NCI-H2107 treated with DMSO at 0.1 percent for 48 hours (cell line): ENCODE data around the gene ADAMTS18.

Experiments
- DNase-seq: peaks from one replicate; lab custom pipeline; 2025; ENCODE audit not compliant: unreplicated experiment; lab: John Stamatoyannopoulos, UW

The ADAMTS18 gene

DNA sequence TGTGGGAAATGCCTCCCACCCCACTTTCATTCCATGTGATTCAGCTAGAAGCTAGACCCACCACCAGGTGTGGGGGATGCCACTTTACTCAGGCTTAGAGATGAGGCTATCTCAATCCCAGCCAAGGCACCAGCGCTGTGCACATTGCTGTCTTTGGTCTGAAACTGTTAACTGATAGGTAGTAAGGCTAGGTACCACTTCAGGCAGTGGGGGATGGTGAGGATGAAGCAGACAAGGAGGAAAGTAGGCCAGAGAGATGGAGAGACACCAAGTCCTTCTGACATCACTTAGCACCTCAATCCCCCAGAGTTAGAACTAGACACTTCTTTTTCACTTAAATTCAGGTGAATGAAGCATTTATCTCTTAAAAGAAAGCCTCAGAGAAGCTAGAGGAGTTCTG is 35.8 kb downstream of the ADAMTS18 start:
- no peak for DNase-seq

DNA sequence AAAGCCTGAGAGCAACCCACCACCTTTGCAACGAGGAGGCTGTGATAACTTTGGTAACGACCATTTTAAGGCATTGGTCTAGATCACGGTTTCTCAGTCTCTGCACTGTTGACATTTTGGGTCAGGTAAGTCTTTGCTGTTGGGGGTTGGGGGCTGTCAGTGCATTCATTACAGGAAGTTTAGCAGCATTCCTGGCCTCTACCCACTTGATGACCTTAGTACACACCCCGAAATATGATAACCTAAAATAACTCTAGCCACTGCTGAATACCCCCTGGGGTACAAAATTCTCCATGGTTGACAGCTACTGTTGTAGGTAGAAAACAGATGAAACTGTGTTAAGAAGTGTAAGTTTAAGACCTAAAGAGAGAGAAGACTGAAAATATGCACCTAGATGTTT is 36.3 kb downstream of the ADAMTS18 start:
- DNase-seq, result no peak

DNA sequence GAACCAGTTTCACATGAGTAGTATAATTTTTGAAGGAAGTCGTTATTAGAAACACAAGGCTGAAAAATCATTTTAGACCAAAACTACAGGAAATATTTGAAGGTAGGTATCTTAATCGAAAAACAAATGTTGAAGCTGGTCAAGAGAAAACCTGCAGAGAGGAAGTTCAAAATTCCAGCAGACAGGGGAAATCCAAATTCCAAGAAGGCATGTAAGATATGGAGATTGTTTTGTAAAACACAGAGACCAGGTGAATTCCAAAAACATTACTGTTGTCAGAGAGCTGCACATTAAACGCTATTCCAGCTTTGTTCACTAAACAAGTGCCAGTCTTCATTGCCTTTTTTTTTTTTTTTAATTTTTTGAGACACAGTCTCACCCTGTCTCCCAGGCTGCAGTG is 38.4 kb downstream of the ADAMTS18 start:
- DNase-seq, result no peak

DNA sequence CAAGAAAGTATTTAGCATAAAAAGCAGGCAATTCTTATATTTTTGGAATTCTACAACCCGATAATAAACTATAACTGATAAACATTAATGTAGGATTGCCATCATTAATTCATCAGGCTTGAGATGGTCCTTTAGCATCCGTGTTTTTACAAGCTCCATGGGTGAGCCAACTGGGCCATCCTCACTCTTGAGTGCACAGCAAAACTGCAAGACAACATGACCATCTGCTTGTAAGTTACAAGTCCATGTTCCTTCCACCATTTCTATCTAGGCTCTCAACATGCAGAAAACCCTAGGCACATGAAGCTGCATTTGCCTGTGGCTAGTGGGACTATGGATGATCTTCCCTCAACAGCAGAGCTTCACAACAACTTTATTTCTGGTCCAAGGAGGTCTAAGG is 40.1 kb downstream of the ADAMTS18 start:
- DNase-seq, result no peak

DNA sequence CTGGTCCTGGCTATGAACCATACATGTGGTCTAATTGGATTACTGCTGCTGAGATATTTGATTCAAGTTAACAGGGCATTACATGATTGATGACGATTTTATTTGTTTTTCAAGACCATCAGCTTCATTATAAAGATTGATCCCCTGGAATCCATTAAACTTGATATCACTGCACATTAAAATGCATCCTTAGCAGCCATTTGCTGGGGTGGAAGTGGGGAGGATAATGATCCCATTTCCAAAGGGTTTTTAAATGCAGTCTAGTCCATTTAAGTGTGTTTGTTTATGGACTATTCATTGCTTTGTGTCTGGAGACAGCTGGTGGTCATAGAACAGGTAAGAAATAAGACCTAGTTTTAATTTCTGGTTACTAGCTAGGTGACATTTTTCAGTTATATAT is 40.9 kb downstream of the ADAMTS18 start:
- peak; percentile 10 for DNase-seq

DNA sequence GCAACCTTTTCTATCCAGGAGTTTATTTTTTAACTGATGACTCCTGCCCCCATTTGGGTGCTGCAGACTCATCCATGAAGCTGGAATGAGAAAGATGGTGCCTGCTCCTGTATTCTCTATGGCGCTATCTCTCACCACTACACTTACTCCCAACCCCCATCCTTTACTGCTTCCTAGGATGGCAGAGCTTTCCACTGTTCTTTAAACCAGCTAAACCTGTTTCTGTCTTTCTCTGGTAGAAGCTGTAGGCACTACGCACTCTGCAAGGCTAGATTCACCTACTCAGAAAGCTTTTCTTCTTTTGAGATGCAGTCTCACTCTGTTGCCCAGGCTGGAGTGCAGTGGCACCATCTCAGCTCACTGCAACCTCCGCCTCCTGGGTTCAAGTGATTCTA is 47.0 kb downstream of the ADAMTS18 start:
- no peak for DNase-seq

DNA sequence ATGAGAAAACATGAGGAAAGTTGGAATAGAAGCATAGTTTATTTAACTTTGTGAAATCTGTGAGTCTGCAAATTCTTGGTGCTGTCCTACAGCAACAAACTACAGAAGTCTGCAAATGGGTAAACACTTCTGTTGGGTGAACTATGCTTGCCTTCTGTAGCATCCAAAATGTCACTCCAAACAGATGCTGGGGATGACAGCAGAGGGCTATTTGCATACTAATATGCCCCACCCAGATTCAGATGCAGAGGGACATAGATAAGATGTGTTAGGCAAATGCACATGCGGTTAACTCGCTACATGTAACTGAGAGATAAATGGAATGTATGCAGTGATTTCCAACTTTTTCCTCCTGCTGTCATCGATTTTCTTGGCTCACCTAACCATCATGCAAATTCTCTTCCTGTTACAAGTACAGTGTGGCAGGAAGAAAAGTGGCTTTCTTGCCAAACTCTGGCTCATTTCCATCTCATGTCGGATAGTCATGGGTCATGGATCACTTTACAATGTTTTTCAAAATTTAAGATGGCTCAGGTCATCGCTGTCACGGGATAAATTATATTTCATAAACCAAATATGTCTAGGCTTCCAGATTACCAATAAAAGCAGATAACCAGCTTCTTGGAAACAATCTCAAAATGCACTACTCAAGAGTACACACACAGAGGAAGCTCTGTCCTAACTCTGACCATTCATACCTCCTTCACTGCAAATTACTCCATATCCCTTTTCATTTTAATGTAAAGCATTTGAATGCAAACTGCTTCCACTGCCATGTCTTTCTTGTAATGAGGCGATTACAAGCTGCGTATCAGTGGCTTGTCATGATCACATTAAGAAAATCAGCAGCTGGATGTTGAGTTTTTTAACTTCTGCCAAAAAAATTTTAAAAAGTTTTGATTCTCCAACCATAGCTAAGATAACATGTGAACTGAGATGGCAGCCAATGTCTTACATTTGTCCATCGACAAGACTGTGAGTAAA is 47.7 kb downstream of the ADAMTS18 start:
- DNase-seq, result no peak

DNA sequence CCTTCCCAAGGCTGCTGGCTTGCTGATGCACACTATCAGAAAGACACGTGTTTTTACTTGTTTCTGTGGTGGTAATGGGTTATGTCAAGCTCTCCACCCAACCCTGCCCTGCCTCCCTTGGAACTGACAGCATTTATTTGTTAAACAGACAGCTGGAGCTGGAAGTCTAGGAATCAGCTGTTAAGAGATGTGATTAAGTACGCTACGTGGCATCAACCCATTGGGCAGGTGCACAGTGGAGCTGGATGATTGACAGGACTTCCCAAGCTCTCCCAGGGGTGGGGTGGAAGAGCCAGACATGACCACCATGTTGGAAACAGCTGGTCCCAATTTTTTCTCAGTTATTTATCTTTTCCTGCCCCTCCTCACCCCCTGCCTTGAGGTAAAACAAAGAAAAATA is 49.4 kb downstream of the ADAMTS18 start:
- no peak for DNase-seq

DNA sequence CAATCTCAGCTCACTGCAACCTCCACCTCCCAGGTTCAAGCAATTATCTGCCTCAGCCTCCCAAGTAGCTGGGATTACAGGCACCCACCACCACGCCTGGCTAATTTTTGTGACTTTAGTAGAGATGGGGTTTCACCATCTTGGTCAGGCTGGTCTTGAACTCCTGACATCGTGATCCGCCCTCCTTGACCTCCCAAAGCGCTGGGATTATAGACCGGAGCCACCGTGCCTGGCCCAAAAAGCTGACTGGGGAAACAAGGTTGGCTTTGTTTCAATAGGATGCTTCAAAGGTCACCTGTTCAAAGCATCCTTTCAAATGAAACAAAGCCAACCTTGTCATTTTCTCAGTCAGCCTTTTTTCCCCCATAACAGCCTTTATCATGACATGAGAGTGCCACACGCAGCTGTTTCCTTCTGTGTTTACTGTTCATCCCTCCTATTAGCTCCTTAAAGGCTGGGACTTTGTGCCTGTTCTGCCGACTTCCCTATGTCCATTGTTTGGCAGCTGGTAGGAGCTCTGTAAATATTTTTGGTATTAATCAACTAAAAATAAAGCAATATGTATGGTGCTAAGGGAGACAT is 51.1 kb downstream of the ADAMTS18 start:
- no peak for DNase-seq

DNA sequence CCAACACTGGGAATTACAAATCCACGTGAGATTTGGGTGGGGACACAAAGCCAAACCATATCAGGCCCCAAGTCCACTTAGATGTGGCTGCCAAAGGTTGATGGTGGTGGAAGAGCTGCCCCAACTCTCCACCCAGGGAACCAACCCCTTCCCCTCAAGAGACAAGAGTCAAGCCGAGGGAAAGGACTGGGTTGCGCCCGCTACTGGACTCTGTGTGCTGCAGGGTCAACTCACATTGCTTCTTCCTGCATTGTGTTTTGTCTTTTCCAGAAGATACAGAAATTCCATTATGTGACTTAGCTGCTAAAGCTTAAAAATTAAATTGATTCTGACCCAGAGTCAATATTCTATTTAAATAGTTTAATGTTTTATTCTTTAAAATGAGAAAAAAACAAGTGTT is 58.5 kb downstream of the ADAMTS18 start:
- DNase-seq, result no peak

DNA sequence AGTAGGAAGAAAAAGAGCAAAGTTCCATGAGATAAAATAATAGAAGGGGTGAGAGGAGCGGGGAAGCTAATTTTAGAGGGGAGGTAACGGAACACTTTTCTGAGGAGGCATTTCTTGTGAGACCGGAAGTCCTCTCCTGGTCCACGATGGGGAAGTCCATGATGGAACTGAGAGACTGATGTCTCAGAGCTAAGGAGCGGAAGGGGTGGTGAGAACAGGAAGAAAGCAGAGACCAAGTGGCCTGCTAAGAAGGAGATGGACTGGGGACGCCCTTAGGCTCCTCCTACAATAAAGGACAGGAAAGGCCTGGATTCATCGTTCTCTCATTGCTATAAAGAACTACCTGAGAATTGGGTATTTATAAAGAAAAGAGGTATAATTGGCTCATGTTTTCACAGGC is 59.4 kb downstream of the ADAMTS18 start:
- DNase-seq, result no peak

DNA sequence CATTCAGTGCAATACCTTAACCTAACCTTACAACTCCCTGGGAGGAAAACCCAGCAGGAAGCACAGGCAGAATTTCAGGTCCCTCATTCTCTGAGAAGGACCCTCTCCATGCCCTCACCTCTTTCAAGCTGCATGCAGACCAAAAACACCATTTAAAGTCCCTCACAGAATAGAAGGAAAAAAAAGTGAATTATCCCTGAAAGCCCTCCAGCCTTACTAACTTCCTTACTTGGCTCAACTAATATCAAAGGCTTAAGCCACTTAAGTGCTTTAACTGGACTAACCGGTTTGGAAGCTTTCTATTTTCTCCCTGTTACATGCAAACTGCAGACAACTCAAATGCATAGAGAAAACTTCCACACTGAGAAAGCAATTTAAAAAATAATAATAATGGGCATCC is 60.5 kb downstream of the ADAMTS18 start:
- peak; percentile 10 for DNase-seq

DNA sequence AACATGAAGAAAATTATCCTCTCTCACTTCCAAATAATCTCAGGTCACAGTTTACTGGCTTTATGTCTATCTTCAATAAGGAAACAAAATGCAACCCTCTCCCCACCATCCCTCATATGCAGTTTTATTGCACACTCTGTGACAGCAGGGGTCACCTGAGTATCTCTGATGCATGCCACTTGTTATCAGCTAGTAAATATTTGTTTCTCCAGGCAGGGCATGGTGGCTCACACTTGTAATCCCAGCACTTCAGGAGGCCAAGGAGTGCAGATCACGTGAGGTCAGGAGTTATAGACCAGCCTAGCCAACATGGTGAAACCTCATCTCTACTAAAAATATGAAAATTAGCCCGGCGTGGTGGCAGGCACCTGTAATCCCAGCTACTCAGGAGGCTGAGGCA is 61.1 kb downstream of the ADAMTS18 start:
- no peak for DNase-seq

DNA sequence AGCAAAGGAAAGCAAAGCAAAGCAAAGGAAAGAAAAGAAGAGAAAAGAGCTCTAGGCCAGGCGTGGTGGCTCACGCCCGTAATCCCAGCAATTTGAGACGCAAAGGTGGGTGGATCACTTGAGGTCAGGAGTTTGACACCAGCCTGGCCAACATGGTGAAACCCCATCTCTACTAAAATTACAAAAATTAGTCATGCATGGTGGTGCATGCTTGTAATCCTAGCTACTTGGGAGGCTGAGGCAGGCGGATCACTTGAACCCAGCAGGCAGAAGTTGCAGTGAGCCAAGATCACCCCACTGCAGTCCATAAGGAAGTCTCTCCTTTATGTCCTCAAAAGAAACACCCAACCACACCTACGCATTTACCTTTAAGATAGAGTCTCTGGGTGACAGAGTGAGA is 70.1 kb downstream of the ADAMTS18 start:
- no peak for DNase-seq

DNA sequence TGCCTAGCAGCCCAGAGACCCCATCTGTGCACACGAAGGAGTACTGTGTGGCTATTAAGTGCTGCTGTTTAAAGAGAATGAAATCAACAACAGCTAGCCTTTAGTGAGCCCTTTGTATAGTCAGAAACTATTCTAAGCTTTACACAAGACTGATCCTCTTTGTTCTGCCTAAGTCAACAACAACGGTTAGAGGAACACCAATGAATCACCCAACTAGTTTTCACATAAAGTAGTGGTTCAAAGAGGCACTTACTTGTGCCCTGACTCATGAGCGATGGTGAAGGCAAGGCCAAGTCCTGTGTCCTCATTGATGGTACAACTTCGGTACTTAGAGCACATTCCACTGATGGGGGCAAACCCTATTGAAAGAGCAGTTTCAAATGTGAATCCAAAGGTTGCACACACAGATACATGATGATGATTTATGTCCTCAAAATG is 75.8 kb downstream of the ADAMTS18 start:
- peak; percentile 65 for DNase-seq

DNA sequence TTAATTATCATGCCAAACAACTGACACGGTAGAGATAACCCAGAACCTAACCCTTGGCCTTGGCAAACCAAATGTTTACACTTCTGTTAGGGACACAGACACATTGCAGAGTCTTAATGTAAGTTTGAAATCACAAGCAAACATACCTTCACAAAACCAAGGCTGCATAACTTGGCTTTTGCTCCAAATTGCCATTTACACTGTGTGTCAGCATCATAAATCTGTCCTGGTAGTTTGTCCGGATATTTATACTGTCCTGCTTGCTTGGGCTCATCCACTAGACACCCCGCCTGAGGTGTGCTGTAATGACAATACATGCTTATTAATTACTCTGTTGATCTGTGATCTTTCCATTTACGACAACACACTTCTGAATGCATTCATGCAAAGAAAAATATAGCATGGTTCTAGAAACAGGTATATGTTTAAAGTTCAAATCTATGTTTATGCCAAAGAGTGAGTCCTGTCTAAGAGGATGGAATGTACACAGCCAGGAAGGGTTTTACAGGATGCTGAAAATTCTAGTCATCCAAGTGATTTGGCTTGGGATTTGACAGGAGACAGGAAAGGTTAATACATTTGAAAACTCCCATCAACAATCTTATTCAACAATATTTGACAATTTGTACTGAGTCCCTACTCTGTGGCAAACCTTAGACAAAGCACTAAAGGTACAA is 81.1 kb downstream of the ADAMTS18 start:
- DNase-seq, result no peak

DNA sequence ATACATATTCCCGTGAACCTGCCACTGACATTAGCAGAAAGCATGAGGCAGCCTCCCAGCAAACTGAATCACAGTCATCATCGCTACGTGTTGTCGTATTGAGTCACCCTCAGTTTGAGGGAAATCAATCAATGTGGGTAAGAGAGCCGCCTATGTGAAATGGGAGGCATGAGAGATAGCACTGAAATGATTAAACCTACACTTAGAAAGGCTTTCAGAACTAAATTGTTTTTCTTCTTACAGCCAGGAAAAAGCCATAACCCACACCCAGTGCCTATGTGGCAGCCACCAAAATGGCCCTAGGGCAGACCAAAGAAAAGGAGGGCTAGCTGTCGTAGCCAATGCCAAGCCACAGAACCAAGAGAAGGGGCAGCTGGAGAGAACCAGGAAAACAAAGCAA is 90.5 kb downstream of the ADAMTS18 start:
- no peak for DNase-seq

DNA sequence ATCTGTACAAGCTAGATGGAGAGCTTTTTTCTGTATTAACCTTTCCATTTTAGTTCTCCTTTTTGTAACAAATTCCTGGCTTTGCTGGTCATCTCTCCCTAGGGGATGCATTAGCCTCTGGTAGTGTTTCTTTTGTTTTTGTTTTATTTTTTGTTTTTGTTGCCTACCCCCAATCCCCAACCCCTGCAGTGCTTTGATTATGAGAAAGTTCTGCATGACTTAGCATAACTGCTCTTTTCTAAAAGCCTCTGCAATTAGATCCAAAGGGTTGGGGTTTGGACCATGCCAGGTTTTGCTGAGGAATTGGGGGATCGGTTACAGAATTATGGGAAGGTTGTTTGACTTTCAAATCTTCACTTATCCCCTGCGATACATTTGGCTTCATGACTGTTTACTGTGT is 98.2 kb downstream of the ADAMTS18 start:
- peak; percentile 76 for DNase-seq

DNA sequence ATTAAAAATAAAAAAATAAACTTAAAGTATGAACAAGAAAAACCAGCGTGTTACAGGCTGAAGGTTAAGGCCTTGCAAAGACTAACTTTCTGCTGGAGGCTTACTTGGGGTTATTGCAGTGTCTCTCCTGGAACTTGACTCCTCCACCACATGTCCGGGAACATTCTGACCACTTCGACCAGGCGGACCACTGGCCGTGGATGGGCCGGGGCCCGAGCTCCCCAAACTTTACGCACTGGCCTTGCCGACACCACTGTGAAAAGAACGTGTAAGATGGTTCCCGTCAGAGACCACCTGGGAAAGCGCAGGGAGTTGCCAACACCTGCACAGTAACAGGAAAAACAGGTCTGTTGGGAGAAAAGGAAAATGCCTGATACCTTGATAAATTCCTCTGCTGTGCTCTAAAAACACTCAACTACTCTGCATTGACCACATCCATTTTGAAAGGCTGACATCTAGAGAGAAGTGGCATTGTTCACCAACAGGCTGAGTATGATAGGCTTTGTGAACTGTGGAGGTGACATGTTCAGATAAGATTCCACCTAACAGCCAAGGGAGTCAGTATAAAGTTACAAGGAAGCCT is 99.1 kb downstream of the ADAMTS18 start:
- DNase-seq, result peak; percentile 74

DNA sequence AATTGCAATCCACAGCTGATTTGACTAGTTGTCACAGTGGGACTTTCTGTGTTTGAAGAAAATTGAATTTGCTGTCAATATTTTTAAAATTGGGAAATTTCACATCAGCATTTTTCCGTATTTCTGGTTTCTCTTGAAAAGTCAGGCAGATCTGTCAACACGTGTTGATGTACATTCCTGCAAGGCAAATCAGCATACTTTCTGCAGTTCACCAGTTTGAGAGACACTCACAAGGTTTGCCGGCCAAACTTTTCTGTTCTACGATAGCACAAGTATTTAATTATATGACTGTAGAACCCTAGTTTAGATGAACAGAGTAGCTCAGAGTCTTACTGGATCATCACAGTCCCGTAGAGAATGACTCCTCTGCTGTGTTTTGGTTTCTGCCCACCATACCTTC is 102.0 kb downstream of the ADAMTS18 start:
- DNase-seq, result no peak

DNA sequence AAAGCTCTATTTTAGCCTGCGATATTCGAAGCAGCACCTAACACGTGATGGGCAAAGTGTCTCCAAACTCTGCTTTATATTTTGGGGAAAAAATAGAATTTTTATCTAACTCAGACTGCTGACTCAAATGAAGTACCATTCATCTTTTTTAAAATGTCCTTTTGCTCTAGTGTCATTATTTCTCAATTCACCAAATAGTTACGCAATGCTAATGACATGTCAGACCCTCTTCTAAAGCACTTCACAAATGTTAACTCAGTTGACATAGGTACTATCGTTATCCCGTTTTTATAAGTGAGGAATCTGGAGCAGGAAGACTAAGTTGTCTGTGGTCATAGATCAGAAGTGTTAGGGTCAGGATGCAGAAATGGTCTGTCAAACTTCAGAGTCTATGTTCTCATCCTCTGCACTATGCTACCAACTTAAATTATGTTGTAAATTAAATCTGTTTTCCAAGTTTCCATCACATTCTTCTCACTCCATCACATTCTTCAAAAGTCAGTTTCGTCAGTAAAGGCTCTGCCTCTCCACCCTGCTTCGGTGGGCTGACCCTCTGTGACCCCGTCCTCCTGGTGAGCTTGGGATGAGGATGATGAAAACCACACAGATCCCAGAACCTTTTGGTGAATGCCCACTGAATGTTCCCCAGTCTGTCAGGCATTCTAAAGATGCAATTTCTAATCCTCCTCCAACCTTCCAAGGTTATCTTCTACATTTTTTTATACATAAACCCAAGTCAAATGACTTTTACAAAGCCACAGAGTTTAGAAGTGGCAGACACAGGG is 102.8 kb downstream of the ADAMTS18 start:
- DNase-seq, result no peak
